K562 (cell line): Measurements from ENCODE around the gene ZACN. TPM values are rescaled to one million over a fixed set of nuclear protein-coding genes. Genes with fewer than 3 reads are reported as not detected.

Source experiments
- BRD9 ChIP-seq: fragments of 450-650 bp; IDR thresholded peaks from 2 replicates; pipeline ENCODE4 v1.6.1; 2018; ENCODE audit warnings: low read depth; ENCODE audit not compliant: partially characterized antibody
- SMAD4 ChIP-seq: fragments of 250-450 bp; sonication (Bioruptor Pico); conservative IDR thresholded peaks from 2 replicates; pipeline ENCODE4 v1.8.0; 2021; ENCODE audit warnings: inconsistent platforms, mild to moderate bottlenecking, moderate library complexity
- WHSC1 ChIP-seq: IDR thresholded peaks from one replicate; pipeline ENCODE4 v1.6.1; 2012; ENCODE audit warnings: low read length, control low read depth, inconsistent platforms
- ZC3H4 ChIP-seq: sonication (generic); formaldehyde crosslinking; IDR thresholded peaks from 2 replicates; pipeline ENCODE4 v1.9.0; 2021; ENCODE audit warnings: missing genetic modification reagents, borderline replicate concordance
- ZNF263 ChIP-seq: sonication (generic); formaldehyde crosslinking; IDR thresholded peaks from 2 replicates; pipeline ENCODE4 v1.8.0; 2022; ENCODE audit warnings: mild to moderate bottlenecking, missing genetic modification reagents, borderline replicate concordance
- ZNF57 ChIP-seq: fragments of 450-650 bp; formaldehyde crosslinking; IDR thresholded peaks from 2 replicates; pipeline ENCODE4 v1.4.0; 2020; ENCODE audit warnings: mild to moderate bottlenecking, moderate library complexity
- ZNF707 ChIP-seq: fragments of 250-450 bp; sonication (Bioruptor Pico); conservative IDR thresholded peaks from 2 replicates; pipeline ENCODE4 v1.8.0; 2022; ENCODE audit warnings: inconsistent platforms, mild to moderate bottlenecking, moderate library complexity
- polyA plus RNA-seq, 8 experiments: library from polyadenylated mRNA; depleted of rRNA in 4 of 8; stranded (reverse) in 5 of 8; unstranded in 3 of 8; fragments of >200 nt; fragmentation: Nextera tagmentation in 2 of 8; fragmentation: Illumina TruSeq in 1 of 8; extraction: Ambion mirVana in 2 of 8; extraction: Trizol in 1 of 8; gene quantifications; 2 replicates each; pipeline versions ENCODE4 v1.2.1 to v1.2.3, GENCODE V29; 2011 to 2014; ENCODE audit warnings: inconsistent platforms in 1 of 8, missing spikeins in 1 of 8
- total RNA-seq, 7 experiments: library from RNA; depleted of rRNA in 6 of 7; stranded (reverse); fragments of >200 nt in 6 of 7; fragmentation: Illumina TruSeq in 2 of 7; extraction: Trizol in 2 of 7; gene quantifications; 2 replicates each; pipeline versions ENCODE4 v1.2.1 to v1.2.3, GENCODE V29; 2011 to 2021; ENCODE audit warnings: low replicate concordance in 1 of 7
- TF ChIP-seq, protein P1 (sequence below): fragments of 250-450 bp; sonication (Bioruptor Pico); IDR thresholded peaks from 2 replicates; pipeline ENCODE4 v1.9.0; 2021; ENCODE audit warnings: mild to moderate bottlenecking, inconsistent platforms
- TF ChIP-seq, protein P2 (sequence below): IDR thresholded peaks from 3 replicates; pipeline ENCODE4 v1.6.1; 2011; ENCODE audit warnings: borderline replicate concordance, mild to moderate bottlenecking, moderate library complexity; ENCODE audit not compliant: insufficient read length; ENCODE audit errors: extremely low read depth
- TF ChIP-seq, protein P3 (sequence below): fragments of 450-650 bp; IDR thresholded peaks from 2 replicates; pipeline ENCODE4 v1.6.1; 2017; ENCODE audit warnings: antibody characterized with exemption
- TF ChIP-seq, protein P4 (sequence below), 3 experiments: IDR thresholded peaks in 2 of 3; conservative IDR thresholded peaks in 1 of 3; 2 replicates each; pipeline ENCODE4 v1.5.1; 2011 to 2012; ENCODE audit warnings: low read length in 3 of 3, mild to moderate bottlenecking in 3 of 3, control low read depth in 2 of 3, improper control_type of control experiment in 1 of 3, inconsistent platforms in 1 of 3, low read depth in 1 of 3, mixed read lengths in 1 of 3, moderate library complexity in 1 of 3; ENCODE audit not compliant: insufficient read depth in 2 of 3
- TF ChIP-seq, protein P5 (sequence below): fragments of 150-350 bp; conservative IDR thresholded peaks from 2 replicates; pipeline ENCODE4 v1.6.1; 2014; ENCODE audit warnings: low read length
- TF ChIP-seq, protein P6 (sequence below): sonication (generic); formaldehyde crosslinking; IDR thresholded peaks from 2 replicates; pipeline ENCODE4 v1.8.0; 2022; ENCODE audit warnings: mild to moderate bottlenecking, missing genetic modification reagents

The ZACN gene
- total and polyA plus RNA-seq, 9 of the 15 experiments (the other 6 are each of a cell fraction or from before 2014, with no cell fraction given), result 0.07 TPM; not detected in 8

DNA sequence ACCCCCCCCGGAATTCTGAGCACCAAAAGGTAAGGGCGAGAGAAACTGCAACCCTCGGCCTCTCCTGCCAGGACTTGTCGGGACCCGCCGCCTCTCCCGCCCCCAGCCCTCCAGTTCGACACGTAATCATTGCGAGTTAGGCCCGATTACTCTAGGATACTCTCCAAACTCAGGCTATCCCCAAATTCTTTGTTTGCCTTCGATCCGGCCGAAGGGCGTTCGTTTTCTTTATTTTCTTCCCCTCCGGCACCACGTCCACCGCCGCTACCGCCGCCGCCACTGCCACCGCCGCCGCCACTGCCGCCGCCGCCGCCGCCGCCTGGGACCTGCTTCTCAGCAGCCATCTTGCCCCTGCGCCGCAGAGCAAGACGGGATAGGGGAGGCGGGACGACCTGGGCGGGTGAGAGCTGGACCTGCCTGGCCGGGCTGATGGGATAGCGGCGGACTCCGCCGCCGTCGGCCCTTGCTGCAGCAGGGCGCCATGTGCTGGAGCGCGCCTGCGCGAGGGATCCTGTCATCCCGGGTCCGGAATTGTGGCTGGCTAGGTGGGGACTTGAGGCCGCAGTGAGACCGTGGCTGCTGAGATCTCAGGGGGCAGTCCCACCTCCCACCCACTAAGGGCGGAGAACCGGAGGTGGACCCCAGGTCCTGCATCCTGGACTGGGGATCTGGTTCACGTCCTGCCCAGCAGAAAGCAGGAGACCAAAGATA, 6.7 kb upstream of the ZACN start, which contains the start of gene SRP68 (continued):
- TF ChIP-seq, protein P1, sequence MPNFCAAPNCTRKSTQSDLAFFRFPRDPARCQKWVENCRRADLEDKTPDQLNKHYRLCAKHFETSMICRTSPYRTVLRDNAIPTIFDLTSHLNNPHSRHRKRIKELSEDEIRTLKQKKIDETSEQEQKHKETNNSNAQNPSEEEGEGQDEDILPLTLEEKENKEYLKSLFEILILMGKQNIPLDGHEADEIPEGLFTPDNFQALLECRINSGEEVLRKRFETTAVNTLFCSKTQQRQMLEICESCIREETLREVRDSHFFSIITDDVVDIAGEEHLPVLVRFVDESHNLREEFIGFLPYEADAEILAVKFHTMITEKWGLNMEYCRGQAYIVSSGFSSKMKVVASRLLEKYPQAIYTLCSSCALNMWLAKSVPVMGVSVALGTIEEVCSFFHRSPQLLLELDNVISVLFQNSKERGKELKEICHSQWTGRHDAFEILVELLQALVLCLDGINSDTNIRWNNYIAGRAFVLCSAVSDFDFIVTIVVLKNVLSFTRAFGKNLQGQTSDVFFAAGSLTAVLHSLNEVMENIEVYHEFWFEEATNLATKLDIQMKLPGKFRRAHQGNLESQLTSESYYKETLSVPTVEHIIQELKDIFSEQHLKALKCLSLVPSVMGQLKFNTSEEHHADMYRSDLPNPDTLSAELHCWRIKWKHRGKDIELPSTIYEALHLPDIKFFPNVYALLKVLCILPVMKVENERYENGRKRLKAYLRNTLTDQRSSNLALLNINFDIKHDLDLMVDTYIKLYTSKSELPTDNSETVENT (CRISPR knock-in tag), result peak; percentile 65
- TF ChIP-seq, protein P2, sequence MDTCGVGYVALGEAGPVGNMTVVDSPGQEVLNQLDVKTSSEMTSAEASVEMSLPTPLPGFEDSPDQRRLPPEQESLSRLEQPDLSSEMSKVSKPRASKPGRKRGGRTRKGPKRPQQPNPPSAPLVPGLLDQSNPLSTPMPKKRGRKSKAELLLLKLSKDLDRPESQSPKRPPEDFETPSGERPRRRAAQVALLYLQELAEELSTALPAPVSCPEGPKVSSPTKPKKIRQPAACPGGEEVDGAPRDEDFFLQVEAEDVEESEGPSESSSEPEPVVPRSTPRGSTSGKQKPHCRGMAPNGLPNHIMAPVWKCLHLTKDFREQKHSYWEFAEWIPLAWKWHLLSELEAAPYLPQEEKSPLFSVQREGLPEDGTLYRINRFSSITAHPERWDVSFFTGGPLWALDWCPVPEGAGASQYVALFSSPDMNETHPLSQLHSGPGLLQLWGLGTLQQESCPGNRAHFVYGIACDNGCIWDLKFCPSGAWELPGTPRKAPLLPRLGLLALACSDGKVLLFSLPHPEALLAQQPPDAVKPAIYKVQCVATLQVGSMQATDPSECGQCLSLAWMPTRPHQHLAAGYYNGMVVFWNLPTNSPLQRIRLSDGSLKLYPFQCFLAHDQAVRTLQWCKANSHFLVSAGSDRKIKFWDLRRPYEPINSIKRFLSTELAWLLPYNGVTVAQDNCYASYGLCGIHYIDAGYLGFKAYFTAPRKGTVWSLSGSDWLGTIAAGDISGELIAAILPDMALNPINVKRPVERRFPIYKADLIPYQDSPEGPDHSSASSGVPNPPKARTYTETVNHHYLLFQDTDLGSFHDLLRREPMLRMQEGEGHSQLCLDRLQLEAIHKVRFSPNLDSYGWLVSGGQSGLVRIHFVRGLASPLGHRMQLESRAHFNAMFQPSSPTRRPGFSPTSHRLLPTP, result no peak
- TF ChIP-seq ZNF707 (no peak), SMAD4 (CRISPR knock-in tag) (peak; percentile 62; the same call in 1 of the 2 replicates), ZC3H4 (CRISPR knock-in tag) (no peak), WHSC1 (no peak), ZNF57 (CRISPR knock-in tag) (no peak), ZNF263 (CRISPR knock-in tag) (0 out of 2 replicates have a peak, but pooled peaks have one; percentile 38), BRD9 (no peak)
- TF ChIP-seq, protein P3, sequence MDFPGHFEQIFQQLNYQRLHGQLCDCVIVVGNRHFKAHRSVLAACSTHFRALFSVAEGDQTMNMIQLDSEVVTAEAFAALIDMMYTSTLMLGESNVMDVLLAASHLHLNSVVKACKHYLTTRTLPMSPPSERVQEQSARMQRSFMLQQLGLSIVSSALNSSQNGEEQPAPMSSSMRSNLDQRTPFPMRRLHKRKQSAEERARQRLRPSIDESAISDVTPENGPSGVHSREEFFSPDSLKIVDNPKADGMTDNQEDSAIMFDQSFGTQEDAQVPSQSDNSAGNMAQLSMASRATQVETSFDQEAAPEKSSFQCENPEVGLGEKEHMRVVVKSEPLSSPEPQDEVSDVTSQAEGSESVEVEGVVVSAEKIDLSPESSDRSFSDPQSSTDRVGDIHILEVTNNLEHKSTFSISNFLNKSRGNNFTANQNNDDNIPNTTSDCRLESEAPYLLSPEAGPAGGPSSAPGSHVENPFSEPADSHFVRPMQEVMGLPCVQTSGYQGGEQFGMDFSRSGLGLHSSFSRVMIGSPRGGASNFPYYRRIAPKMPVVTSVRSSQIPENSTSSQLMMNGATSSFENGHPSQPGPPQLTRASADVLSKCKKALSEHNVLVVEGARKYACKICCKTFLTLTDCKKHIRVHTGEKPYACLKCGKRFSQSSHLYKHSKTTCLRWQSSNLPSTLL, result no peak
- TF ChIP-seq, protein P4, sequence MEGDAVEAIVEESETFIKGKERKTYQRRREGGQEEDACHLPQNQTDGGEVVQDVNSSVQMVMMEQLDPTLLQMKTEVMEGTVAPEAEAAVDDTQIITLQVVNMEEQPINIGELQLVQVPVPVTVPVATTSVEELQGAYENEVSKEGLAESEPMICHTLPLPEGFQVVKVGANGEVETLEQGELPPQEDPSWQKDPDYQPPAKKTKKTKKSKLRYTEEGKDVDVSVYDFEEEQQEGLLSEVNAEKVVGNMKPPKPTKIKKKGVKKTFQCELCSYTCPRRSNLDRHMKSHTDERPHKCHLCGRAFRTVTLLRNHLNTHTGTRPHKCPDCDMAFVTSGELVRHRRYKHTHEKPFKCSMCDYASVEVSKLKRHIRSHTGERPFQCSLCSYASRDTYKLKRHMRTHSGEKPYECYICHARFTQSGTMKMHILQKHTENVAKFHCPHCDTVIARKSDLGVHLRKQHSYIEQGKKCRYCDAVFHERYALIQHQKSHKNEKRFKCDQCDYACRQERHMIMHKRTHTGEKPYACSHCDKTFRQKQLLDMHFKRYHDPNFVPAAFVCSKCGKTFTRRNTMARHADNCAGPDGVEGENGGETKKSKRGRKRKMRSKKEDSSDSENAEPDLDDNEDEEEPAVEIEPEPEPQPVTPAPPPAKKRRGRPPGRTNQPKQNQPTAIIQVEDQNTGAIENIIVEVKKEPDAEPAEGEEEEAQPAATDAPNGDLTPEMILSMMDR (IDR thresholded peaks at IDR 0.05 in 2 of 3, conservative IDR thresholded peaks at IDR 0.05 in 1 of 3; ENCODE audit: insufficient read depth in 2 of 3, low read depth in 1 of 3, low read length in 3 of 3), result no peak
- TF ChIP-seq, protein P5, sequence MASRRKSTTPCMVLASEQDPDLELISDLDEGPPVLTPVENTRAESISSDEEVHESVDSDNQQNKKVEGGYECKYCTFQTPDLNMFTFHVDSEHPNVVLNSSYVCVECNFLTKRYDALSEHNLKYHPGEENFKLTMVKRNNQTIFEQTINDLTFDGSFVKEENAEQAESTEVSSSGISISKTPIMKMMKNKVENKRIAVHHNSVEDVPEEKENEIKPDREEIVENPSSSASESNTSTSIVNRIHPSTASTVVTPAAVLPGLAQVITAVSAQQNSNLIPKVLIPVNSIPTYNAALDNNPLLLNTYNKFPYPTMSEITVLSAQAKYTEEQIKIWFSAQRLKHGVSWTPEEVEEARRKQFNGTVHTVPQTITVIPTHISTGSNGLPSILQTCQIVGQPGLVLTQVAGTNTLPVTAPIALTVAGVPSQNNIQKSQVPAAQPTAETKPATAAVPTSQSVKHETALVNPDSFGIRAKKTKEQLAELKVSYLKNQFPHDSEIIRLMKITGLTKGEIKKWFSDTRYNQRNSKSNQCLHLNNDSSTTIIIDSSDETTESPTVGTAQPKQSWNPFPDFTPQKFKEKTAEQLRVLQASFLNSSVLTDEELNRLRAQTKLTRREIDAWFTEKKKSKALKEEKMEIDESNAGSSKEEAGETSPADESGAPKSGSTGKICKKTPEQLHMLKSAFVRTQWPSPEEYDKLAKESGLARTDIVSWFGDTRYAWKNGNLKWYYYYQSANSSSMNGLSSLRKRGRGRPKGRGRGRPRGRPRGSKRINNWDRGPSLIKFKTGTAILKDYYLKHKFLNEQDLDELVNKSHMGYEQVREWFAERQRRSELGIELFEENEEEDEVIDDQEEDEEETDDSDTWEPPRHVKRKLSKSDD, result no peak
- TF ChIP-seq, protein P6, sequence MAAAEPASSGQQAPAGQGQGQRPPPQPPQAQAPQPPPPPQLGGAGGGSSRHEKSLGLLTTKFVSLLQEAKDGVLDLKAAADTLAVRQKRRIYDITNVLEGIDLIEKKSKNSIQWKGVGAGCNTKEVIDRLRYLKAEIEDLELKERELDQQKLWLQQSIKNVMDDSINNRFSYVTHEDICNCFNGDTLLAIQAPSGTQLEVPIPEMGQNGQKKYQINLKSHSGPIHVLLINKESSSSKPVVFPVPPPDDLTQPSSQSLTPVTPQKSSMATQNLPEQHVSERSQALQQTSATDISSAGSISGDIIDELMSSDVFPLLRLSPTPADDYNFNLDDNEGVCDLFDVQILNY (CRISPR knock-in tag), result peak; percentile 86; the same call in 1 of the 2 replicates
